ENCODE results near the gene PGAP3. TPM values are rescaled to one million over a fixed set of nuclear protein-coding genes. Genes with fewer than 3 reads are reported as not detected.
"Not testable (repeated sequence)": the region's sequence is repeated elsewhere in the genome, so short reads cannot be mapped to it uniquely, and the experiment has no call there.

The PGAP3 gene
- total RNA-seq, 2 donors from 2014 or later: 44.6 to 50.0 TPM

DNA sequence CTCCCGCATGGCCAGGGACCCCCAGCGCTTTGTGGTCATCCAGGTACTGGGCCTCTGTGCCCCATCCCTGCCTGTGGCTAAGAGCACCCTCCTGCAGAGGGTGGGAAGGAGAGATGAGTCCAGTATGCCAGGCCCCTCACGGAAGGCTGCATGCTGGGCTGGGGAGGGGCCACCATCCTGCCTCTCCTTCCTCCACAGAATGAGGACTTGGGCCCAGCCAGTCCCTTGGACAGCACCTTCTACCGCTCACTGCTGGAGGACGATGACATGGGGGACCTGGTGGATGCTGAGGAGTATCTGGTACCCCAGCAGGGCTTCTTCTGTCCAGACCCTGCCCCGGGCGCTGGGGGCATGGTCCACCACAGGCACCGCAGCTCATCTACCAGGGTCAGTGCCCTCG, 38.8 kb upstream of the PGAP3 start:
- TF ChIP-seq POLR2A (IDR thresholded peaks at IDR 0.05) (no peak), POLR2AphosphoS5 (IDR thresholded peaks at IDR 0.05) (no peak)
- TF ChIP-seq, protein P1, sequence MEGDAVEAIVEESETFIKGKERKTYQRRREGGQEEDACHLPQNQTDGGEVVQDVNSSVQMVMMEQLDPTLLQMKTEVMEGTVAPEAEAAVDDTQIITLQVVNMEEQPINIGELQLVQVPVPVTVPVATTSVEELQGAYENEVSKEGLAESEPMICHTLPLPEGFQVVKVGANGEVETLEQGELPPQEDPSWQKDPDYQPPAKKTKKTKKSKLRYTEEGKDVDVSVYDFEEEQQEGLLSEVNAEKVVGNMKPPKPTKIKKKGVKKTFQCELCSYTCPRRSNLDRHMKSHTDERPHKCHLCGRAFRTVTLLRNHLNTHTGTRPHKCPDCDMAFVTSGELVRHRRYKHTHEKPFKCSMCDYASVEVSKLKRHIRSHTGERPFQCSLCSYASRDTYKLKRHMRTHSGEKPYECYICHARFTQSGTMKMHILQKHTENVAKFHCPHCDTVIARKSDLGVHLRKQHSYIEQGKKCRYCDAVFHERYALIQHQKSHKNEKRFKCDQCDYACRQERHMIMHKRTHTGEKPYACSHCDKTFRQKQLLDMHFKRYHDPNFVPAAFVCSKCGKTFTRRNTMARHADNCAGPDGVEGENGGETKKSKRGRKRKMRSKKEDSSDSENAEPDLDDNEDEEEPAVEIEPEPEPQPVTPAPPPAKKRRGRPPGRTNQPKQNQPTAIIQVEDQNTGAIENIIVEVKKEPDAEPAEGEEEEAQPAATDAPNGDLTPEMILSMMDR (IDR thresholded peaks at IDR 0.05): no peak
- intact Hi-C loops (cut with DNase I): no loop called here
- 90% methylated on average over 9 of the region's 9 CpGs for WGBS

DNA sequence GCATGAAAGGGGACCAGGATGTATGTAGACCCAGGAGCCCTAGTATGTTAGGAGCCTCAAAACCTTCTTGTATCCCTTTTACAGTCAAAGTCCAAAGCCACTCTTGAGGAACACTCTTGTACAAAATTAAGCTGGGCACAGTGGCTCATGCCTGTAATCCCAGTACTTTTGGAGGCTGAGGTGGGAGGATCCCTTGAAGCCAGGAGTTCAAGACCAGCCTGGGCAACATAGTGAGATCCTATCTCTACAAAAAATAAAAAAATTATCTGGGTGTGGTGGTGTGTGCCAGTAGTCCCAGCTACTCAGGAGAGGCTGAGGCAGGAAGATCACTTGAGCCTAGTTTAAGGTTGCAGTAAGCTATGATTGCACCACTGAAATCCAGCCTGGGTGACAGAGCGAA, 38.1 kb upstream of the PGAP3 start:
- intact Hi-C loops (cut with DNase I); H3K27me3 ChIP-seq (replicated peaks; ENCODE audit: insufficient read depth); H3K9me3 ChIP-seq; H3K27ac ChIP-seq; DNase-seq (ENCODE audit: low spot score); H3K4me3 ChIP-seq; H3K4me1 ChIP-seq (replicated peaks): not testable (repeated sequence)
- peaks cover 0 to 22% of the 10 kb centered on the region in 2 donors for H3K36me3 ChIP-seq
- WGBS: 96% methylated on average over 1 of the region's 1 CpG

More for the DNA sequence above, 38.8 kb upstream of the PGAP3 start:
- H3K4me3 ChIP-seq: no peak overlapping the region
- H3K27me3 ChIP-seq (replicated peaks; ENCODE audit: insufficient read depth): no peaks in the 10 kb centered on the region
- H3K4me1 ChIP-seq (replicated peaks): no peaks in the 10 kb centered on the region
- H3K36me3 ChIP-seq: peaks cover 0 to 22% of the 10 kb centered on the region in 2 donors
- H3K27ac ChIP-seq: no peak overlapping the region
- no peak for DNase-seq (ENCODE audit: low spot score)
- H3K9me3 ChIP-seq: no peaks in the 10 kb centered on the region

DNA sequence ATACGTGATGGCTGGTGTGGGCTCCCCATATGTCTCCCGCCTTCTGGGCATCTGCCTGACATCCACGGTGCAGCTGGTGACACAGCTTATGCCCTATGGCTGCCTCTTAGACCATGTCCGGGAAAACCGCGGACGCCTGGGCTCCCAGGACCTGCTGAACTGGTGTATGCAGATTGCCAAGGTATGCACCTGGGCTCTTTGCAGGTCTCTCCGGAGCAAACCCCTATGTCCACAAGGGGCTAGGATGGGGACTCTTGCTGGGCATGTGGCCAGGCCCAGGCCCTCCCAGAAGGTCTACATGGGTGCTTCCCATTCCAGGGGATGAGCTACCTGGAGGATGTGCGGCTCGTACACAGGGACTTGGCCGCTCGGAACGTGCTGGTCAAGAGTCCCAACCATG, 36.9 kb upstream of the PGAP3 start:
- no peak overlapping the region for H3K4me3 ChIP-seq
- intact Hi-C loops (cut with DNase I): no loop called here
- H3K4me1 ChIP-seq (replicated peaks): no peaks in the 10 kb centered on the region
- WGBS: 92% methylated on average over 12 of the region's 13 CpGs
- peaks cover 0 to 22% of the 10 kb centered on the region in 2 donors for H3K36me3 ChIP-seq
- H3K27me3 ChIP-seq (replicated peaks; ENCODE audit: insufficient read depth): no peaks in the 10 kb centered on the region
- TF ChIP-seq POLR2A (IDR thresholded peaks at IDR 0.05) (no peak), POLR2AphosphoS5 (IDR thresholded peaks at IDR 0.05) (no peak)
- TF ChIP-seq, protein P1 (IDR thresholded peaks at IDR 0.05): no peak
- H3K9me3 ChIP-seq: no peaks in the 10 kb centered on the region
- DNase-seq (ENCODE audit: low spot score): no peak
- H3K27ac ChIP-seq: no peak overlapping the region

GRCh38 chr17:39722965-39723848, 35.4 kb upstream of the PGAP3 start:
- no peaks in the 10 kb centered on the region for H3K27me3 ChIP-seq (replicated peaks; ENCODE audit: insufficient read depth)
- TF ChIP-seq, protein P1 (IDR thresholded peaks at IDR 0.05): no peak
- TF ChIP-seq POLR2AphosphoS5 (IDR thresholded peaks at IDR 0.05) (no peak), POLR2A (IDR thresholded peaks at IDR 0.05) (no peak)
- H3K4me1 ChIP-seq (replicated peaks): no peaks in the 10 kb centered on the region
- H3K27ac ChIP-seq: no peak overlapping the region
- DNase-seq (ENCODE audit: low spot score): no peak
- H3K9me3 ChIP-seq: no peaks in the 10 kb centered on the region
- intact Hi-C loops (cut with DNase I): no loop called here
- WGBS: 79% methylated on average over 34 of the region's 34 CpGs
- H3K36me3 ChIP-seq: peaks cover 0 to 22% of the 10 kb centered on the region in 2 donors
- no peak overlapping the region for H3K4me3 ChIP-seq

- TF ChIP-seq POLR2AphosphoS5 (IDR thresholded peaks at IDR 0.05) (no peak), POLR2A (IDR thresholded peaks at IDR 0.05) (no peak)
- TF ChIP-seq, protein P1 (IDR thresholded peaks at IDR 0.05): no peak
- no peaks in the 10 kb centered on the region for H3K4me1 ChIP-seq (replicated peaks)
- no peak overlapping the region for H3K27ac ChIP-seq
- H3K9me3 ChIP-seq: no peaks in the 10 kb centered on the region
- no peak for DNase-seq (ENCODE audit: low spot score)
- peaks cover 0 to 12% of the 10 kb centered on the region in 2 donors for H3K36me3 ChIP-seq
- intact Hi-C loops (cut with DNase I): no loop called here
- no peaks in the 10 kb centered on the region for H3K27me3 ChIP-seq (replicated peaks; ENCODE audit: insufficient read depth)
- WGBS: 97% methylated on average over 6 of the region's 6 CpGs
- H3K4me3 ChIP-seq: no peak overlapping the region
Observed at GRCh38 chr17:39722104-39722503, 34.2 kb upstream of the PGAP3 start.
